Osteocyte (in vitro differentiated cells): Measurements from ENCODE around the gene KCNK7. TPM values are rescaled to one million over a fixed set of nuclear protein-coding genes. Genes with fewer than 3 reads are reported as not detected.

ENCODE experiments used
- DNase-seq: peaks from one replicate; pipeline ENCODE4 v3.0.0; 2021; ENCODE audit warnings: mixed read lengths; ENCODE audit not compliant: unreplicated experiment; ENCODE audit errors: extremely low spot score
- H3K27ac Mint-ChIP-seq: one replicate; pipeline ENCODE4 v1.8.0; 2021; ENCODE audit warnings: mild to moderate bottlenecking, mixed read lengths; ENCODE audit not compliant: unreplicated experiment
- H3K27me3 Mint-ChIP-seq: one replicate; pipeline ENCODE4 v1.8.0; 2021; ENCODE audit warnings: mixed read lengths; ENCODE audit not compliant: unreplicated experiment
- H3K36me3 Mint-ChIP-seq: one replicate; pipeline ENCODE4 v1.8.0; 2021; ENCODE audit warnings: mixed read lengths; ENCODE audit not compliant: unreplicated experiment
- H3K4me1 Mint-ChIP-seq: one replicate; pipeline ENCODE4 v1.8.0; 2021; ENCODE audit warnings: mixed read lengths; ENCODE audit not compliant: unreplicated experiment
- H3K4me3 Mint-ChIP-seq: one replicate; pipeline ENCODE4 v1.8.0; 2021; ENCODE audit warnings: mild to moderate bottlenecking, moderate library complexity, mixed read lengths; ENCODE audit not compliant: unreplicated experiment
- H3K9me3 Mint-ChIP-seq: one replicate; pipeline ENCODE4 v1.8.0; 2021; ENCODE audit warnings: mixed read lengths; ENCODE audit not compliant: unreplicated experiment
- total RNA-seq: library from RNA; stranded (reverse); gene quantifications from 2 replicates; pipeline ENCODE4 v1.2.1, GENCODE V29; 2021
- TF ChIP-seq, protein P1 (sequence below): fragments of 200-600 bp; sonication (generic); IDR thresholded peaks from 2 replicates; pipeline ENCODE4 v1.5.0; 2021; ENCODE audit warnings: antibody characterized with exemption, mild to moderate bottlenecking, moderate library complexity

Gene KCNK7
- total RNA-seq, 1 donor from 2014 or later, result not detected

DNA sequence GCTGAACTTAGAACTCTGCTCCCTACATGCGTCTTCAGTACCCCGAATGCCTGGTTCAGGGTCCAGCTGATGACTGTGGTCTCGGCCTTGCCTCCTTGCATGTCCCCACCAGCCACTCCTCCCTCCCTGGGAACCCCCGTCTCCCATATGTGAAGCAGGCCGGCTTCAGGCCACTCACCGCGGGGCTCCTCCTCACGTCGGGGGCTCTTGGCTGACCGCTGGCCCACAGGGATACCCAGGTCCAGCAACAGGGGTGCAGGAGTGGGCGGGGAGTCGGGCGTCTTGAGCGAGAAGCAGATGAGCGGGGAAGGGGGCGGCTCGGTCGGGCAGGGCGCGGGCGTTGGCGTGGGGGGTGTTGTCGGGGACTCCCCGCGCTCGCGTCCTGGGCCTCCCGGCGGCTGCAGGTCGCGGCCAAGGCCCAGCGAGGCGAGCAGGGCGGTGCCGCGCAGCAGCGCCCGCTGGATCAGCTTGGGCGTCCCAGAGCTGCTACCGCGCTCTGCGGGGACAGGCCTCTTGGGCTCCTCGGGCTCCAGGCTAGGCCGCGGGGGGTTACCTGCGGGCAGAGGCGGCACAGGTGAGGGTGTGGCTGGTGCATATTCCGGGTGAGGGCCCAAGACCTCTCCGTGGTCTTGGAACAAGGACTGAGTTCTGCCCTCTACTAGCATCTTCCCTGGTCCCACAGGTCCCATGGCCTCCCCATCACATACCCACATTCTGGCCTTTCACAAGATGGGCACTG is 3.8 kb upstream of the KCNK7 start:
- peaks cover 10% of the 10 kb centered on the region for H3K36me3 Mint-ChIP-seq
- H3K4me3 Mint-ChIP-seq, result no peak overlapping the region
- H3K27me3 Mint-ChIP-seq, result no peaks in the 10 kb centered on the region
- peaks cover 7% of the 10 kb centered on the region for H3K4me1 Mint-ChIP-seq
- TF ChIP-seq, protein P1, sequence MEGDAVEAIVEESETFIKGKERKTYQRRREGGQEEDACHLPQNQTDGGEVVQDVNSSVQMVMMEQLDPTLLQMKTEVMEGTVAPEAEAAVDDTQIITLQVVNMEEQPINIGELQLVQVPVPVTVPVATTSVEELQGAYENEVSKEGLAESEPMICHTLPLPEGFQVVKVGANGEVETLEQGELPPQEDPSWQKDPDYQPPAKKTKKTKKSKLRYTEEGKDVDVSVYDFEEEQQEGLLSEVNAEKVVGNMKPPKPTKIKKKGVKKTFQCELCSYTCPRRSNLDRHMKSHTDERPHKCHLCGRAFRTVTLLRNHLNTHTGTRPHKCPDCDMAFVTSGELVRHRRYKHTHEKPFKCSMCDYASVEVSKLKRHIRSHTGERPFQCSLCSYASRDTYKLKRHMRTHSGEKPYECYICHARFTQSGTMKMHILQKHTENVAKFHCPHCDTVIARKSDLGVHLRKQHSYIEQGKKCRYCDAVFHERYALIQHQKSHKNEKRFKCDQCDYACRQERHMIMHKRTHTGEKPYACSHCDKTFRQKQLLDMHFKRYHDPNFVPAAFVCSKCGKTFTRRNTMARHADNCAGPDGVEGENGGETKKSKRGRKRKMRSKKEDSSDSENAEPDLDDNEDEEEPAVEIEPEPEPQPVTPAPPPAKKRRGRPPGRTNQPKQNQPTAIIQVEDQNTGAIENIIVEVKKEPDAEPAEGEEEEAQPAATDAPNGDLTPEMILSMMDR, result no peak
- H3K9me3 Mint-ChIP-seq, result no peaks in the 10 kb centered on the region
- no peak for DNase-seq
- no peak overlapping the region for H3K27ac Mint-ChIP-seq

- H3K4me3 Mint-ChIP-seq, result no peak overlapping the region
- TF ChIP-seq, protein P1, result no peak
- peaks cover 7% of the 10 kb centered on the region for H3K4me1 Mint-ChIP-seq
- no peaks in the 10 kb centered on the region for H3K9me3 Mint-ChIP-seq
- no peak for DNase-seq
- no peak overlapping the region for H3K27ac Mint-ChIP-seq
- no peaks in the 10 kb centered on the region for H3K27me3 Mint-ChIP-seq
- peaks cover 3% of the 10 kb centered on the region for H3K36me3 Mint-ChIP-seq
These were observed 2.7 kb upstream of the KCNK7 start for GRCh38 chr11:65598258-65598699.

- no peak overlapping the region for H3K4me3 Mint-ChIP-seq
- H3K36me3 Mint-ChIP-seq, result peaks cover 3% of the 10 kb centered on the region
- no peaks in the 10 kb centered on the region for H3K9me3 Mint-ChIP-seq
- TF ChIP-seq, protein P1, result no peak
- H3K27ac Mint-ChIP-seq, result no peak overlapping the region
- no peaks in the 10 kb centered on the region for H3K27me3 Mint-ChIP-seq
- H3K4me1 Mint-ChIP-seq, result peaks cover 7% of the 10 kb centered on the region
- no peak for DNase-seq
These were observed 920 bp upstream of the KCNK7 start for GRCh38 chr11:65596520-65596919.

DNA sequence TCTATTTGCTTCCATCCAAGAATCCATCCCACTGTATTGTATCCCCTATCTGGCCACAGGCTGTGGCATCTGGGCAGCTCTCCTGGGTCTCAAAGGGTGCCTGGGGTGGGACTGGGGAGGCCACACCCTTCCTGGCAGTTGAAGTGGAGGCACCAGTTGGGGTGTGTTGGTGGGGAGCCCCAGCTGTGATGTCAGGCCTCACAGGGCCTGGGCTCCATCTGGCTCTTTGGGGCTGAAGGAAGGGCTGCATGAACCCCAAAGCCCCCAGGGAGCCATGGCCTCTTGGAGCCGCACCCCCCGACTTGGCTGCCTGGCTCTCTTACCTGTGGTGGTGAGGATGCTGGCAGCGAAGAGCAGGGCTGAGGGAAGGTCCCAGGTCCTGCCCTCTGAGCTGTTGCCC is 469 bp downstream of the KCNK7 start:
- Mint-ChIP-seq H3K27me3 (no peaks in the 10 kb centered on the region), H3K4me1 (peaks cover 13% of the 10 kb centered on the region), H3K36me3 (peaks cover 7% of the 10 kb centered on the region), H3K4me3 (no peak overlapping the region), H3K27ac (no peak overlapping the region), H3K9me3 (no peaks in the 10 kb centered on the region)
- DNase-seq, result no peak
- TF ChIP-seq, protein P1, result no peak

- TF ChIP-seq, protein P1, result peak; percentile 73
- DNase-seq, result no peak
- H3K27ac Mint-ChIP-seq, result no peak overlapping the region
- peaks cover 7% of the 10 kb centered on the region for H3K36me3 Mint-ChIP-seq
- H3K27me3 Mint-ChIP-seq, result no peaks in the 10 kb centered on the region
- H3K4me3 Mint-ChIP-seq, result no peak overlapping the region
- no peaks in the 10 kb centered on the region for H3K9me3 Mint-ChIP-seq
- peaks cover 16% of the 10 kb centered on the region for H3K4me1 Mint-ChIP-seq
These were observed 1.8 kb downstream of the KCNK7 start for GRCh38 chr11:65593518-65594414.
